K562 (cell line): ENCODE results near the gene DTX1. TPM values are rescaled to one million over a fixed set of nuclear protein-coding genes. Genes with fewer than 3 reads are reported as not detected.
A peak's percentile ranks its signal among the peaks of the same experiment; 100 is the strongest.

Experiments
- ATAC-seq: fragments of 200-7000 bp; cut with Tn5 transposase; 3 replicates; pipeline ENCODE4 v1.9.1; 2020; ENCODE audit warnings: moderate library complexity
- BruUV-seq: library from RNA; stranded (reverse); fragments of 400-500 nt; replicated peaks from 2 replicates; lab custom pipeline; 2021; lab: Mats Ljungman, UMichigan
- CTCF ChIA-PET: fragments of 300-600 bp; formaldehyde crosslinking; extraction: SDS; loops from one replicate; lab custom pipeline; 2021; ENCODE audit warnings: low intra/inter-chr PET ratio; lab: Yijun Ruan, JAX
- POLR2A ChIA-PET: fragments of 300-600, 350-650 bp; sonication (Branson Sonifier 250); formaldehyde crosslinking; extraction: SDS; loops from one replicate; lab custom pipeline; 2021; ENCODE audit warnings: antibody characterized with exemption, inconsistent platforms; lab: Yijun Ruan, JAX
- DNase-seq, 4 experiments: peaks; one replicate each; pipeline versions ENCODE4 v3.0.0 to v3.0.0-alpha.2; 2011 to 2018; ENCODE audit warnings: low spot score in 3 of 4, mixed read lengths in 3 of 4; ENCODE audit errors: extremely low read depth in 1 of 4
- FAIRE-seq: peaks from 2 replicates; lab custom pipeline; 2011; peaks lifted over from hg19 to GRCh38; lab: Jason Lieb, UNC
- H2AFZ ChIP-seq: 2 replicates; pipeline ENCODE4 v1.6.0; 2011; ENCODE audit warnings: low read depth, low read length, control low read depth, inconsistent platforms
- H3K27ac ChIP-seq: fragments of 200-600 bp; 3 replicates; pipeline ENCODE4 v1.8.0; 2011; ENCODE audit warnings: low read depth, mild to moderate bottlenecking, control low read depth, inconsistent platforms, low read length, moderate library complexity, mixed read lengths; ENCODE audit errors: extremely low read depth
- H3K27me3 ChIP-seq, 2 experiments: fragments of 300-600 bp in 1 of 2; 2 replicates in 1 of 2; 3 replicates in 1 of 2; pipeline versions ENCODE4 v1.6.0 to v1.8.0; 2011; ENCODE audit warnings: inconsistent platforms in 2 of 2, low read length in 2 of 2, mild to moderate bottlenecking in 1 of 2, mixed read lengths in 1 of 2, moderate library complexity in 1 of 2; ENCODE audit not compliant: control insufficient read depth in 2 of 2, insufficient read depth in 2 of 2
- H3K36me3 ChIP-seq: fragments of 300-600 bp; 3 replicates; pipeline ENCODE4 v1.8.0; 2011; ENCODE audit warnings: mild to moderate bottlenecking, low read length, inconsistent platforms; ENCODE audit not compliant: control insufficient read depth, insufficient read depth
- H3K4me1 ChIP-seq, 2 experiments: fragments of 200-600 bp in 1 of 2; replicated peaks in 1 of 2; 2 replicates in 1 of 2; 3 replicates in 1 of 2; pipeline versions ENCODE4 v1.5.1 to v1.8.0; 2011; ENCODE audit warnings: inconsistent platforms in 2 of 2, low read length in 2 of 2, mild to moderate bottlenecking in 1 of 2, mixed read lengths in 1 of 2, moderate library complexity in 1 of 2; ENCODE audit not compliant: control insufficient read depth in 2 of 2, insufficient read depth in 2 of 2
- H3K4me2 ChIP-seq: 2 replicates; pipeline ENCODE4 v1.6.1; 2011; ENCODE audit warnings: low read length, control low read depth, inconsistent platforms, mixed read lengths; ENCODE audit not compliant: insufficient read depth
- H3K4me3 ChIP-seq: fragments of 200-600 bp; sonication (generic), shearing (Covaris generic); 2 replicates; pipeline ENCODE4 v1.5.1; 2016; ENCODE audit warnings: control low read depth, inconsistent platforms
- H3K79me2 ChIP-seq: fragments of 200-600 bp; 3 replicates; pipeline ENCODE4 v1.8.0; 2011; ENCODE audit warnings: low read length, inconsistent platforms; ENCODE audit not compliant: control insufficient read depth, insufficient read depth
- H3K9ac ChIP-seq, 2 experiments: 2 replicates each; pipeline versions ENCODE4 v1.6.0 to v1.6.1; 2011; ENCODE audit warnings: low read depth in 2 of 2, low read length in 2 of 2, control low read depth in 1 of 2, inconsistent platforms in 1 of 2, mild to moderate bottlenecking in 1 of 2, mixed read lengths in 1 of 2; ENCODE audit not compliant: insufficient read depth in 1 of 2
- H3K9me1 ChIP-seq: one replicate; pipeline ENCODE4 v1.6.0; 2011; ENCODE audit warnings: inconsistent platforms, mild to moderate bottlenecking, low read length, moderate library complexity; ENCODE audit not compliant: control insufficient read depth, insufficient read depth
- H3K9me3 ChIP-seq: replicated peaks from 2 replicates; pipeline ENCODE4 v1.5.1; 2011; ENCODE audit warnings: low read depth, low read length, inconsistent platforms; ENCODE audit not compliant: control insufficient read depth, insufficient read depth
- H4K20me1 ChIP-seq: replicated peaks from 2 replicates; pipeline ENCODE4 v1.6.1; 2011; ENCODE audit warnings: low read length, inconsistent platforms, mixed read lengths; ENCODE audit not compliant: control insufficient read depth, insufficient read depth
- AFF1 ChIP-seq, 2 experiments: fragments of 450-650 bp; IDR thresholded peaks; 2 replicates each; pipeline ENCODE4 v1.6.1; 2018; ENCODE audit warnings: mild to moderate bottlenecking in 2 of 2, low read depth in 1 of 2; ENCODE audit not compliant: partially characterized antibody in 2 of 2
- C11orf30 ChIP-seq: fragments of 450-650 bp; IDR thresholded peaks from 2 replicates; pipeline ENCODE4 v1.6.1; 2016; ENCODE audit warnings: low read depth, mild to moderate bottlenecking
- MAFF ChIP-seq: IDR thresholded peaks from 2 replicates; pipeline ENCODE4 v1.6.1; 2012; ENCODE audit warnings: low read length, improper control_type of control experiment
- MAFG ChIP-seq: fragments of 450-650 bp; conservative IDR thresholded peaks from 2 replicates; pipeline ENCODE4 v1.6.1; 2016; ENCODE audit warnings: missing genetic modification characterization, missing compliant biosample characterization
- MAFK ChIP-seq: IDR thresholded peaks from 2 replicates; pipeline ENCODE4 v1.6.1; 2011; ENCODE audit warnings: low read length, improper control_type of control experiment
- MTA3 ChIP-seq: fragments of 450-650 bp; formaldehyde crosslinking; IDR thresholded peaks from 2 replicates; pipeline ENCODE4 v1.6.1; 2017; ENCODE audit warnings: mild to moderate bottlenecking, borderline replicate concordance
- NFIC ChIP-seq: fragments of 450-650 bp; IDR thresholded peaks from 2 replicates; pipeline ENCODE4 v1.6.1; 2017; ENCODE audit warnings: mild to moderate bottlenecking, inconsistent platforms
- ZNF316 ChIP-seq: fragments of 450-650 bp; IDR thresholded peaks from 2 replicates; pipeline ENCODE4 v1.6.1; 2016
- whole genome bisulfite sequencing: fragments of 100-300 bp; shearing (Covaris generic); methylation state at CpG from one replicate; pipeline ENCODE4 v1.1.6; 2016; ENCODE audit warnings: low coverage, mixed read lengths; ENCODE audit not compliant: insufficient coverage; ENCODE audit errors: missing lambda C conversion rate; 5-methylcytosine and 5-hydroxymethylcytosine counted together
- in situ Hi-C: fragments of 300-500 bp; cut with MboI; formaldehyde crosslinking; loops from 4 replicates; pipeline ENCODE4 v1.15.0; 2018; ENCODE audit warnings: inconsistent platforms, mixed read lengths
- intact Hi-C: fragments of 100-400 bp; cut with micrococcal nuclease; formaldehyde crosslinking; loops from 2 replicates; pipeline ENCODE4 v1.14.2; 2022
- polyA plus RNA-seq, 8 experiments: library from polyadenylated mRNA; depleted of rRNA in 4 of 8; stranded (reverse) in 5 of 8; unstranded in 3 of 8; fragments of >200 nt; fragmentation: Nextera tagmentation in 2 of 8; fragmentation: Illumina TruSeq in 1 of 8; extraction: Ambion mirVana in 2 of 8; extraction: Trizol in 1 of 8; gene quantifications; 2 replicates each; pipeline versions ENCODE4 v1.2.1 to v1.2.3, GENCODE V29; 2011 to 2014; ENCODE audit warnings: inconsistent platforms in 1 of 8, missing spikeins in 1 of 8
- total RNA-seq, 7 experiments: library from RNA; depleted of rRNA in 6 of 7; stranded (reverse); fragments of >200 nt in 6 of 7; fragmentation: Illumina TruSeq in 2 of 7; extraction: Trizol in 2 of 7; gene quantifications; 2 replicates each; pipeline versions ENCODE4 v1.2.1 to v1.2.3, GENCODE V29; 2011 to 2021; ENCODE audit warnings: low replicate concordance in 1 of 7

DTX1 gene
- total and polyA plus RNA-seq, 9 of the 15 experiments (the other 6 are each of a cell fraction or from before 2014, with no cell fraction given) = not detected

GRCh38 chr12:113134521-113134951, 78.0 kb downstream of the DTX1 start:
- peaks cover 8 to 29% of the 10 kb centered on the region in 2 experiments for H3K4me1 ChIP-seq
- intact Hi-C loops = no loop called here
- no peak overlapping the region for H3K4me3 ChIP-seq

More at GRCh38 chr12:113134521-113134951, 78.0 kb downstream of the DTX1 start:
- no peaks in the 10 kb centered on the region for H3K27me3 ChIP-seq
- DNase-seq (no peak), ATAC-seq (no peak), FAIRE-seq (no peak)
- no TSS peak for BruUV-seq
- H3K9ac ChIP-seq = no peak overlapping the region
- no peak overlapping the region for H3K4me2 ChIP-seq
- H3K9me1 ChIP-seq = no peaks in the 10 kb centered on the region
- H3K79me2 ChIP-seq = no peaks in the 10 kb centered on the region
- ChIA-PET CTCF (no interaction called here), POLR2A (interaction anchor here (0.9 to 1.4 kb wide), 5 partner anchors 15 to 41 kb away, joined by 3 to 4 read pairs (median 3); partner anchors contain the start of gene CFAP73)
- no peaks in the 10 kb centered on the region for H3K36me3 ChIP-seq
- no peaks in the 10 kb centered on the region for H3K9me3 ChIP-seq
- in situ Hi-C loops = no loop called here
- H2AFZ ChIP-seq = no peak overlapping the region
- TF ChIP-seq C11orf30 (peak; percentile 86), MAFG (tag) (peak; percentile 87), MTA3 (no peak), NFIC (peak; percentile 77), MAFF (peak; percentile 69), ZNF316 (peak; percentile 93), AFF1 (IDR thresholded peaks at IDR 0.05; ENCODE audit: low read depth in 1 of 2, partially characterized antibody in 2 of 2) (no peak), MAFK (peak; percentile 71)
- H4K20me1 ChIP-seq = peaks cover 10% of the 10 kb centered on the region
- H3K27ac ChIP-seq = no peak overlapping the region
- 7% methylated on average over 6 of the region's 6 CpGs for WGBS
